ENCODE results near the gene SAMD14.

DNA sequence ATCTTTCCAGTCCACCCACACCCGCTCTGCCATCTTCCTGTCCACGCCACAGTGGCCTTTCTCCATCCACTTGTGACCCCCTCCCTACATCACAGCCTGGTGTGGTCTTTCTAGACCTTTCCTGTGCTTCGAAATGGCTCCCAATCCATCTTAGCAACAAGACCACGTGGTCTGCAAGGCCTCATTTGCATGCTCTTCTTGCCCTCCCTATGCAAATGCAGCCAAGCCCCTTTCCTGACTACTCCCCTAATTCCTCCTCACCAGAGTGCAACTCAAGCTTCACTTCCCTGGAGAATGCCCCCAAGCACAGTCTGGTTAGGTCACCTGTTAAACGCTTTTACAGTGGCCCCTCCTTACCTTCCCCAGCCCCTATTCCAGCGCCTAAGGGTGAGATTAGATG lies 14.4 kb upstream of the SAMD14 start:
- TF ChIP-seq, protein P1, sequence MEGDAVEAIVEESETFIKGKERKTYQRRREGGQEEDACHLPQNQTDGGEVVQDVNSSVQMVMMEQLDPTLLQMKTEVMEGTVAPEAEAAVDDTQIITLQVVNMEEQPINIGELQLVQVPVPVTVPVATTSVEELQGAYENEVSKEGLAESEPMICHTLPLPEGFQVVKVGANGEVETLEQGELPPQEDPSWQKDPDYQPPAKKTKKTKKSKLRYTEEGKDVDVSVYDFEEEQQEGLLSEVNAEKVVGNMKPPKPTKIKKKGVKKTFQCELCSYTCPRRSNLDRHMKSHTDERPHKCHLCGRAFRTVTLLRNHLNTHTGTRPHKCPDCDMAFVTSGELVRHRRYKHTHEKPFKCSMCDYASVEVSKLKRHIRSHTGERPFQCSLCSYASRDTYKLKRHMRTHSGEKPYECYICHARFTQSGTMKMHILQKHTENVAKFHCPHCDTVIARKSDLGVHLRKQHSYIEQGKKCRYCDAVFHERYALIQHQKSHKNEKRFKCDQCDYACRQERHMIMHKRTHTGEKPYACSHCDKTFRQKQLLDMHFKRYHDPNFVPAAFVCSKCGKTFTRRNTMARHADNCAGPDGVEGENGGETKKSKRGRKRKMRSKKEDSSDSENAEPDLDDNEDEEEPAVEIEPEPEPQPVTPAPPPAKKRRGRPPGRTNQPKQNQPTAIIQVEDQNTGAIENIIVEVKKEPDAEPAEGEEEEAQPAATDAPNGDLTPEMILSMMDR (conservative IDR thresholded peaks at IDR 0.05; ENCODE audit: low read depth, low read length), result no peak
- TF ChIP-seq MAZ (IDR thresholded peaks at IDR 0.05; ENCODE audit: borderline replicate concordance, low read depth, low read length), result no peak
- no peak for TF ChIP-seq BHLHE40 (IDR thresholded peaks at IDR 0.05; ENCODE audit: low read depth, low read length)
- TF ChIP-seq CEBPB (IDR thresholded peaks at IDR 0.05; ENCODE audit: low read depth, low read length), result no peak
- no peak for TF ChIP-seq MXI1 (IDR thresholded peaks at IDR 0.05; ENCODE audit: borderline replicate concordance, low read depth, low read length)
- no peak for TF ChIP-seq SMC3 (IDR thresholded peaks at IDR 0.05; ENCODE audit: low read depth, low read length)
- TF ChIP-seq POLR2A (IDR thresholded peaks at IDR 0.05; ENCODE audit: low read depth, low read length), result no peak
- TF ChIP-seq RCOR1 (IDR thresholded peaks at IDR 0.05; ENCODE audit: insufficient replicate concordance, low read length), result no peak
